Measurements from ENCODE around the gene CLOCK. TPM values are rescaled to one million over a fixed set of nuclear protein-coding genes. Genes with fewer than 3 reads are reported as not detected.

The CLOCK gene
- polyA plus RNA-seq, 1 donor from 2014 or later, result 4.3 TPM

DNA sequence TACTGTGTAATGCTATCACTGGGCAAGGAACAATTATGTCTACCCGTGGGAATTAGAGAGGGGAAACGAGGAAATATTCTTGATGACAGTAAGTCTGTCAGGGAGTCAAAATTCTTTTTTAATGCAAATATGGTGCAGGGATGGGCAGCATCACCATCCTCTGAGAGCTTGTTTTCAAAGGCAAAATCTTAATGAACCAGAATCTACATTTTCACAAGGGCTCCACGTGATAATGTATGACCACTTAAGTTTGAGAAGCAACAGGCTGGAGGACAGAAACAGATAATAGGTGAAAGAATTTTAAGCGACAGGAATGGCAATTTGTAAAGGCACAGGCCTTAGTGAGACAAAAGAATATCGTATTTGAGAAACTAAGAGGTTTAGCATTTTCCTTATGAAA lies 63.4 kb downstream of the CLOCK start:
- Mint-ChIP-seq H3K36me3 (peaks cover 4% of the 10 kb centered on the region), H3K4me3 (no peak overlapping the region), H3K9me3 (no peaks in the 10 kb centered on the region), H3K27me3 (no peaks in the 10 kb centered on the region), H3K27ac (no peak overlapping the region), H3K4me1 (no peaks in the 10 kb centered on the region)

DNA sequence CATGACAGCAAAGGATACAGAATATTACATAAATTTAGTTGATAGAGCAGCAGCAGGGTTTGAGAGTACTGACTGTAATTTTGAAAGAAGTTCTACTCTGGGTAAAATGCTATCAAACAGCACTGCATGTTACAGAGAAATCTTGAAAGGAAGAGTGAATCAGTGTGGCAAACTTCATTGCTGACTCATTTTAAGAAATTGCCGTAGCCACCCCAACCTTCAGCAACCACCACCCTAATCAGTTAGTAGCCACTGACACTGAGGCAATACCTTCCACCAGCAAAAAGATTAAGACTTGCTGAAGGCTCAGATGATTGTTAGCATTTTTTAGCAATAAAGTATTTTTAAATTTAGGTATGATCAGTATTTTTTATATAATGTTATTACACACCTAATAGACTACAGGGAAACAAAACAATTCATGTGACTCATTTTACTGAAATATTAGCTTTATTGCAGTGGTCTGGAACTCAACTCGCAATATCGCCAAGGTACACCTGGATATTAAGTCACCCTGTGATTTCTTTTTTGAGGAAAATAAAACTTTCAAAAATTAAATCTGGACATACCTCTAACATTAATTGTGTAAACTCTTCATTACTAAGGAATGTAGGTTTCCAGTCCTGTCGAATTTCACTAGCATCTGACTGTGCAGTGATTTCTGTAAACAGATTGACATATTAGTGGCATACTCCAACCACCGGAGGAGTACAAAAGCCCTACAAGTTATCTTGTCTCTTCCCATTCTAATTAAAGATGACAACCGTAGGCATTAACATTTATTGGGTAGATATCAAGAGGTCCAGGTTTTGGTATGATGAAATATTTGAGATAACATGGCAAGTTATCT lies 71.1 kb downstream of the CLOCK start:
- Mint-ChIP-seq H3K4me1 (no peaks in the 10 kb centered on the region), H3K27ac (no peak overlapping the region), H3K4me3 (no peak overlapping the region)

DNA sequence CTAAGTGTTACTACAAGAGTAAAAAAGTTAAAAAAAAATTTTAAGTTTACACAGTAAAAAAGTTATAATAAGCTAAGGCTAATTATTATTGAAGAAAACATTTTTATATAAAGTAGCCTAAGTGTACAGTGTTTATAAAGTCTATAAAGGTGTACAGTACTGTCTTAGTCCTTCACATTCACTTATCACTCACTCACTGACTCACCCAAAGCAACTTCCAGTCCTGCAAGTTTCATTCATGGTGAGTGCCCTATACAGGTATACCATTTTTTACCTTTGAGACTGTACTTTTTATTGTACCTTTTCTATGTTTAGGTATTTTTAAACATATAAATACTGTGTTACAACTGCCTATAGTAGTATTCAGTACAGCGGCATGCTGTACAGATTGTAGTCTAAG lies 76.7 kb downstream of the CLOCK start:
- H3K36me3 Mint-ChIP-seq, result peaks cover 21% of the 10 kb centered on the region
- no peaks in the 10 kb centered on the region for H3K4me1 Mint-ChIP-seq
- H3K27me3 Mint-ChIP-seq, result no peaks in the 10 kb centered on the region
- H3K9me3 Mint-ChIP-seq, result peaks cover 3 to 7% (median 7%) of the 10 kb centered on the region in 3 donors
- H3K4me3 Mint-ChIP-seq, result no peak overlapping the region
- H3K27ac Mint-ChIP-seq, result no peak overlapping the region

More for the DNA sequence above, 71.1 kb downstream of the CLOCK start:
- H3K36me3 Mint-ChIP-seq, result peaks cover 15% of the 10 kb centered on the region
- peaks cover 0 to 7% (median 5%) of the 10 kb centered on the region in 3 donors for H3K9me3 Mint-ChIP-seq
- no peaks in the 10 kb centered on the region for H3K27me3 Mint-ChIP-seq

DNA sequence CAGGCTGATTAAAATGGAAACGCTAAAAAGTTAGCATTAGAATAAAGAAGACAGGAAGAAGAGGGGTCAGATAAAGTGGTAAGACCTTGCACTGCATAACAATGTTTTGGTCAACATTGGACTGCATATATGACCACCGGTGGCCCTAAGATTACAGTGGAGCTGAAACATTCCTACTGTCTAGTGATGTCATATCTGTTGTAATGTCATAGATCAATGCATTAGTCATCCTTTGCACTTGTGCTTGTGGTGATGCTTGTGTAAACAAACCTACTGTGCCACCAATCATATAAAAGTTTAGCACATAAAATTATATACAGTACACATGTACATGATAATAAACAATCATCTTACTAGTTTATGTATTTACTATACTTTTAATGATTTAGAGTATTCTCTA lies 78.0 kb downstream of the CLOCK start:
- Mint-ChIP-seq H3K36me3 (peaks cover 15% of the 10 kb centered on the region), H3K27ac (no peak overlapping the region), H3K4me1 (no peaks in the 10 kb centered on the region), H3K27me3 (no peaks in the 10 kb centered on the region), H3K9me3 (peaks cover 3 to 4% (median 3%) of the 10 kb centered on the region in 3 donors), H3K4me3 (no peak overlapping the region)

DNA sequence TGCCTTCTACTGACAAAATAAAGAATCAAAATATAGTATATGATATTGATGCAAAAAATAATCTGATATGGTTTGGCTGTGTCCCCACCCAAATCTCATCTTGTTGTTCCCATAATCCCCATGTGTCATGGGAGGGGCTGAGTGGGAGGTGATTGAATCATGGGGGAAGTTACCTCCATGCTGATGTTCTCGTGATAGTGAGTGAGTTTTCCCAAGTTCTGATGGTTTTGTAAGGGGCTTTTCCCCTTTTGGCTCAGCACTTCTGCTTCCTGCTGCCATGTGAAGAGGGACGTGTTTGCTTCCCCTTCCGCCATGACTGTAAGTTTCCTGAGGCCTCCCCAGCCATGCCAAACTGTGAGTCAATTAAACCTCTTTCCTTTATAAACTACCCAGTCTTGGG lies 80.7 kb downstream of the CLOCK start:
- Mint-ChIP-seq H3K4me3 (no peak overlapping the region), H3K36me3 (peaks cover 16% of the 10 kb centered on the region), H3K9me3 (peaks cover 3 to 4% (median 3%) of the 10 kb centered on the region in 3 donors), H3K27me3 (no peaks in the 10 kb centered on the region), H3K4me1 (no peaks in the 10 kb centered on the region), H3K27ac (no peak overlapping the region)

DNA sequence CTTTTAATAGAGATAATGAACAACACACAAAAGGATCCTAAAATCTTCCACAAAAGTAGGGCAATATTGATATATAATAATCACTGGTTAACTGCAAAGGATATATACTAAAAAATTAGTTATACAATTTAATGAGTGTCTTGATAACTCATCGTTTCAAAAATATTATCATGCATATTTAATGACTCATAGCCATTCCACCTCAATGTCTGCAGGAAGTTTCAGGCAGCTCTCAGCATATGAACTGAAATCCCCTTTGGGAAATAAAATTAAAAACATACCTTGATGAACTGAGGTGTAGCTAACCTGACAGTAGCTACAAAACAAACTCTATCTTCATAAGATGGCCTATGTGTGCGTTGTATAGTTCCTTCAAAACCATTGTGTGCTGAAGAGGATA lies 88.1 kb downstream of the CLOCK start:
- Mint-ChIP-seq H3K36me3 (peaks cover 1% of the 10 kb centered on the region), H3K4me3 (no peak overlapping the region), H3K4me1 (no peaks in the 10 kb centered on the region), H3K9me3 (no peaks in the 10 kb centered on the region), H3K27me3 (no peaks in the 10 kb centered on the region), H3K27ac (no peak overlapping the region)

DNA sequence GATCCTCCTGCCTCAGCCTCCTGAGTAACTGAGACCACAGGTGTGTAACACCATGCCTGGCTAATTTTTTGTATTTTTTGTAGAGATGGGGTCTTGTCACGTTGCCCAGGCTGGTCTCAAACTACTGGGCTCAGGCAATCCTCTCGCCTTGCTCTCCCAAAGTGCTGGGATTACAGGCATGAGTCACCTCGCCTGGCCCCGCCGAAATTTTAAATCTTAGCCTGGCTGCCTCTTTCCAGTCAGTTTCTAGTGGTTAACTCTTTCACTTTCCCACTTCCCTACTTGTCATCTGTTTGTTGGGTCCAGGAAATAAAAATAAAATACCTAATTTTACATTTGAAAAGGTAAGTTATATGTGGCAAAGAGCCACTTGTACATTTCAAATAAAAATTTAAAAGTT lies 88.5 kb downstream of the CLOCK start:
- no peak overlapping the region for H3K4me3 Mint-ChIP-seq
- H3K36me3 Mint-ChIP-seq, result peaks cover 1% of the 10 kb centered on the region

DNA sequence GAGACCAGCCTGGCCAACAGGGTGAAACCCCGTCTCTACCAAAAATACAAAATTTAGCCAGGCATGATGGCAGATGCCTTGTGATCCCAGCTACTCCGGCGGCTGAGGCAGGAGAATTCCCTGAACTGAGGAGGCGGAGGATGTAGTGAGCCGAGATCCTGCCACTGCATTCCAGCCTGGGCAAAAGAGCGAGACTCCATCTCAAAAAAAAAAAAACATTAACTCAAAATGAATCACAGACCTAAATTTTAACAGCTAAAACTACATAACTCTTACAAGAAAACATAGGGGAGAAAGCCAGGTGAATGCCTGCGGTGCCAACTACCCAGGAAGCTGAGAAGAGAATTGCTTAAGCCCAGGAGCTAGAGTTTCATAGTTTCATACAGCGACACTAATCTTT lies 96.1 kb downstream of the CLOCK start:
- Mint-ChIP-seq H3K9me3 (no peaks in the 10 kb centered on the region), H3K27me3 (no peaks in the 10 kb centered on the region), H3K27ac (no peak overlapping the region), H3K4me3 (no peak overlapping the region), H3K4me1 (peaks cover 0 to 6% (median 0%) of the 10 kb centered on the region in 3 donors), H3K36me3 (peaks cover 2% of the 10 kb centered on the region)

More for the DNA sequence above, 88.5 kb downstream of the CLOCK start:
- no peaks in the 10 kb centered on the region for H3K9me3 Mint-ChIP-seq
- peak overlapping the region in 1 of 3 donors; percentile 42 for H3K27ac Mint-ChIP-seq
- H3K27me3 Mint-ChIP-seq, result no peaks in the 10 kb centered on the region
- H3K4me1 Mint-ChIP-seq, result no peaks in the 10 kb centered on the region

DNA sequence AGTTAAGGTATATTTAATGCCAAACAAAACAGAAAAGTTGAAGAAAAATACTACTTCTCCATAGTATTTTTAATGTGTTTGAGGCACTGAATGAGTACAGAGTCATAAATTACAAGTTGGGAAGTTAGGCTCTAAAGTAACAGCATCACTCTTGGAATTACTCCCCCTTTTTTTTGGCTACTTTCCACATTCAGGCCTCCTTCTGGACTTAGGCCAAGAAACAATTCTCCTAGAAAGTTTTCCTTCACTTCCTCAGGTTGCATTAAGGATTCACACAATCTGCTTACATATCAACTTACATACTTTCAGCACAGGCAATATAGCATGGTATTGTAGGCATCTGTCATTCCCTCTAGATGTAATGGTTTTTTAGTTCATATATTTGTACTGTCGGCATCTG lies 98.9 kb downstream of the CLOCK start:
- H3K27me3 Mint-ChIP-seq, result no peaks in the 10 kb centered on the region
- peaks cover 2% of the 10 kb centered on the region for H3K36me3 Mint-ChIP-seq
- H3K4me3 Mint-ChIP-seq, result no peak overlapping the region
- peaks cover 0 to 6% (median 0%) of the 10 kb centered on the region in 3 donors for H3K4me1 Mint-ChIP-seq
- no peaks in the 10 kb centered on the region for H3K9me3 Mint-ChIP-seq
- H3K27ac Mint-ChIP-seq, result no peak overlapping the region

DNA sequence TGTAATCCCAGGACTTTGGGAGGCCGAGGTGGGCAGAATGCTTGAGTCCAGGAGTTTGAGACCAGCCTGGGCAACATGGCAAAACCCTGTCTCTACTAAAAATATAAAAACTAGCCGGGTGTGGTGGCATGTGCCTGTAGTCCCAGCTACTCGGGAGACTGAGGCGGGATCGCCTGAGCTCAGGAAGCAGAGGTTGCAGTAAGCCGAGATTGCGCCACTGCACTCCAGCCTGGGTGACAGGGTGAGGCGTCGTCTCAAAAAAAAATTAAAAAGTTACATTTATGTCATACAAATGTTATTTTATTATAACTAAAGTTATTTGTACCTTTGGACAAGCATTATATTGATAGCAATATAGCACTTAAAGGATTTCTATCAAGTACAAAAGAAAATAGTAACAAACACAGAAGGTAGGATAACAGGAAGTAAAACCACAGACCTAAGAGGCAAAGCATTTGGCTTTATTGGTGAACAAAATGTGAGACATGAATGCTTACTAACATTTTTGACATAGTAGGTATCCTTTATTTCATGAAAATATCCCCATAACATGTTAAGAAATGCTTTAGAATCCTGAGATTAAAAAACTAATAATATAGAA lies 99.5 kb downstream of the CLOCK start:
- Mint-ChIP-seq H3K4me1 (peaks cover 0 to 6% (median 0%) of the 10 kb centered on the region in 3 donors), H3K27me3 (no peaks in the 10 kb centered on the region), H3K9me3 (no peaks in the 10 kb centered on the region), H3K4me3 (no peak overlapping the region), H3K27ac (no peak overlapping the region), H3K36me3 (peaks cover 2% of the 10 kb centered on the region)

DNA sequence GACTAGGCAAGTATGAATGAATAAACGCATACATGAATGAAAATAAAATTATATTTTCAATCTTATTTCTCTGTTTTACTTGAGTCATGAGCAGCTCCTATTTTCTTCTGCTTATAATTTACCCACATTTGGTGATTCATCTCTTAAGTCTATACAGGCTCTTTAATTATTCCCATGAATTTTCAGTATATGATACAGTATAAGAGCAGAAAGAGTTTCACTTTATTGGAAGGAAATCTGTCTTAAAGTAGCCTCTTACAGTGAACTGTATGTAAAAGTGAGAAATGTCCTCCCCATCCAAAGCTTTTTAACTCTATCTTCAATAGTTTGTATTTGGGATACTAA lies 100.2 kb downstream of the CLOCK start:
- Mint-ChIP-seq H3K4me1 (peaks cover 0 to 6% (median 0%) of the 10 kb centered on the region in 3 donors), H3K27ac (no peak overlapping the region), H3K36me3 (peaks cover 2% of the 10 kb centered on the region), H3K27me3 (no peaks in the 10 kb centered on the region), H3K4me3 (no peak overlapping the region), H3K9me3 (no peaks in the 10 kb centered on the region)

DNA sequence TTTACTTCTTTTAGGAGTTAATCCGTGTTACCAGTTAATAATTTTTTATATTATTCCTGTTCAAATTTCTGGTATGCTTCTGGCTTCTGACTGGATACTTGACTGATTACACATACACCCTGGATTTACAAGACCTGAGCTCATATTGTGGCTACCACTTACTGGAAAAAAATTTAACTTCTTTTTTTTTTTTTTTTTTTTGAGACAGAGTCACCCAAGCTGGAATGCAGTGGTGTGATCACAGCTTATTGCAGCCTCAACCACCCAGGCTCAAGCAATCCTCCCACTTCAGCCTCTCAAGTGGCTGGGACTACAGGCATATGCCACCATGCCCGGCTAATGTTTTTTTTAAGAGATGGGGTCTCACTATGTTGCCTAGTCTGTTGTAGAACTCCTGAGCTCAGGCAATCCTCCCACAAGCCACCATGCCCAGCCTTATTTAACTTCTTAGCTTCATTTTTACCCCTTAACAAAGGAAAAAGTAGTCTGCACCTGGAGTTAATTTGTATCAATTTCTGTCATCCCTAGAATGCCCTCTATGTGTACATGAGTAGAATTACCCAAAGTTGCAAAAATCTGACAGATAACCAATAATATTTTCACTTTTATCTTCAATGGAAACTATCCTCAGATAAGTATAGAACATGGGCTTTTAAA lies 100.7 kb downstream of the CLOCK start:
- H3K27me3 Mint-ChIP-seq, result no peaks in the 10 kb centered on the region
- H3K4me3 Mint-ChIP-seq, result no peak overlapping the region
- H3K4me1 Mint-ChIP-seq, result peaks cover under 1 to 6% (median 1%) of the 10 kb centered on the region in 3 donors
- peaks cover 4% of the 10 kb centered on the region for H3K36me3 Mint-ChIP-seq
- H3K27ac Mint-ChIP-seq, result no peak overlapping the region
- H3K9me3 Mint-ChIP-seq, result no peaks in the 10 kb centered on the region

DNA sequence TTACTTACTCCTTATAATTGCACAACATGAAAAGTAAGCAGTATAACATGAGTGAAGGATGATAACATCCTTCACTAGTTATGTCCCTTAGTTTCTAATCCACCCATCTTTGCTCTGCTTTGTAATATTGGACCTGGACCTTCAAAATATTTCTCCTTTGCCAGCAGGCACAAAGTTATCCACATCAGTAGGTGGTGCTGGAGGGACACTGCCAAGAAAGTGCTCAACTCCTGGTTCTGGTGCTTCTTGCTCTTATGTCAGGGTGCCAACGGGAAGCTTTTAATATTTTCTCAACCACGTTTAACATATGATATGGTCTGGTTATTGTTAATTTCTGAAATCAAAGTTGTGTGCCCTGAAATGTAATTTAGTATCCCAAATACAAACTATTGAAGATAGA lies 101.9 kb downstream of the CLOCK start:
- H3K36me3 Mint-ChIP-seq, result peaks cover 7% of the 10 kb centered on the region
- no peak overlapping the region for H3K4me3 Mint-ChIP-seq
- H3K4me1 Mint-ChIP-seq, result peaks cover 5 to 10% (median 7%) of the 10 kb centered on the region in 3 donors
- H3K27ac Mint-ChIP-seq, result no peak overlapping the region
- no peaks in the 10 kb centered on the region for H3K27me3 Mint-ChIP-seq
- H3K9me3 Mint-ChIP-seq, result no peaks in the 10 kb centered on the region

DNA sequence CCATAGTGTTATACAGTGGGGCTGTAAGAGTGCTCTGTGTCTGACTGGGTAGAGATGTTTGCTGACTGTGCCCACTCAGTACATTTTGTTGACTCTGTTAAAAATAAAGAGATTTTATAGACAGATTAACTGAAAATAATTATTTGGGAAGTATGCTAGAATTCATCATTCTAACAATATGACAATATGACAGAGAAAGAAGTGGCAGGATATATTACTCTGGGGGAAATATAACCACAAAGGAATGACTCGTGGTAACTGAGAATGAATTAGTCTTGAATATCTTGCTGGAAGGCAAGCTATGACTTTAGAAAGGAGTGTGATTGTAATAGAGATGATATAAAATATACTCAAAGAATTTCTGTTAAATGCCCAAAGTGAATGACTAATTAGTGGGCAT lies 104.2 kb downstream of the CLOCK start:
- Mint-ChIP-seq H3K4me3 (no peak overlapping the region), H3K4me1 (peaks cover 4 to 7% (median 7%) of the 10 kb centered on the region in 3 donors), H3K36me3 (peaks cover 9% of the 10 kb centered on the region), H3K27me3 (no peaks in the 10 kb centered on the region), H3K27ac (peak overlapping the region in 1 of 3 donors; percentile 7), H3K9me3 (no peaks in the 10 kb centered on the region)

DNA sequence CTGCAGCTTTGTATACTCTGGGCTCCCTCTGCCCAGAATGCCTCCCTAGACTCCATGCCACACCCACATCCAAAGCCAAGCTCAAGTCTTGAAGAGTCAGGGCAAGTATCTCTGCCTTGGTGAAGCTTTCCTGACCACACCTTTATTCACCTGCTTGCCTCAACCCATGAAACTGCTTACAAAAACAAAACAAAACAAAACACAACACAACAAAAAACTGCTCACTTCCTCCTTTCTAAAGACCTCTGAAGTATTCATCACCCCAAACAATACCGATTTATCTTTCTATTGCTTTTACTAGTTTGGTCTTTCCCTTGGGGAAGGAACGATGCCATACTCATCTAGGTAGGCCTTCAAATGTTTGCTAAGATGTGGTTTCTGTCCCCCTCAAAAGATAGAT lies 105.9 kb downstream of the CLOCK start:
- no peaks in the 10 kb centered on the region for H3K9me3 Mint-ChIP-seq
- peaks cover 9% of the 10 kb centered on the region for H3K36me3 Mint-ChIP-seq

More for the DNA sequence above, 105.9 kb downstream of the CLOCK start:
- Mint-ChIP-seq H3K4me3 (peak overlapping the region in 1 of 4 donors; percentile 11), H3K27ac (peak overlapping the region in 1 of 3 donors; percentile 83), H3K4me1 (peaks cover 4 to 7% (median 7%) of the 10 kb centered on the region in 3 donors), H3K27me3 (no peaks in the 10 kb centered on the region)
